ENCODE data around the gene PLPP1. TPM values are rescaled to one million over a fixed set of nuclear protein-coding genes. Genes with fewer than 3 reads are reported as not detected.

Gene PLPP1
- total RNA-seq: 79.5 TPM

- ATAC-seq (peak; percentile 97), DNase-seq (ENCODE audit: low spot score) (peak; percentile 95)
- intact Hi-C loops (cut with DNase I): no loop called here
Measured at GRCh38 chr5:55534436-55535198, at the start of gene PLPP1. Gene PLPP1, minus strand, starts transcription at chr5:55534964. Its CDS starts 335 bp downstream, at chr5:55534629.

- intact Hi-C loops (cut with DNase I): no loop called here
- ATAC-seq (no peak), DNase-seq (ENCODE audit: low spot score) (no peak)
Measured at GRCh38 chr5:55583578-55583977, 48.8 kb upstream of the PLPP1 start.

GRCh38 chr5:55582256-55582655 lies 47.5 kb upstream of the PLPP1 start:
- ATAC-seq (no peak), DNase-seq (ENCODE audit: low spot score) (no peak)
- intact Hi-C loops (cut with DNase I): no loop called here

GRCh38 chr5:55580042-55580441 lies 45.3 kb upstream of the PLPP1 start:
- intact Hi-C loops (cut with DNase I): no loop called here
- ATAC-seq (no peak), DNase-seq (ENCODE audit: low spot score) (no peak)

- intact Hi-C loops (cut with DNase I): no loop called here
- ATAC-seq (no peak), DNase-seq (ENCODE audit: low spot score) (no peak)
Measured at GRCh38 chr5:55578771-55579170, 44.0 kb upstream of the PLPP1 start.

GRCh38 chr5:55577353-55578060 lies 42.7 kb upstream of the PLPP1 start:
- DNase-seq (ENCODE audit: low spot score) (no peak), ATAC-seq (peak; percentile 91)
- intact Hi-C loops (cut with DNase I): no loop called here

- intact Hi-C loops (cut with DNase I): no loop called here
- peak; percentile 31 for ATAC-seq
- DNase-seq (ENCODE audit: low spot score): no peak
Measured at GRCh38 chr5:55576661-55577060, 41.9 kb upstream of the PLPP1 start.

GRCh38 chr5:55575815-55576583 lies 41.2 kb upstream of the PLPP1 start:
- intact Hi-C loops (cut with DNase I): no loop called here
- no peak for DNase-seq (ENCODE audit: low spot score)
- peak; percentile 39 for ATAC-seq

GRCh38 chr5:55572600-55572999 lies 37.8 kb upstream of the PLPP1 start:
- DNase-seq (ENCODE audit: low spot score) (no peak), ATAC-seq (no peak)
- intact Hi-C loops (cut with DNase I): no loop called here

GRCh38 chr5:55572020-55572419 lies 37.3 kb upstream of the PLPP1 start:
- ATAC-seq (no peak), DNase-seq (ENCODE audit: low spot score) (no peak)
- intact Hi-C loops (cut with DNase I): no loop called here

GRCh38 chr5:55570570-55570969 lies 35.8 kb upstream of the PLPP1 start:
- ATAC-seq (no peak), DNase-seq (ENCODE audit: low spot score) (no peak)
- intact Hi-C loops (cut with DNase I): no loop called here

GRCh38 chr5:55570026-55570425 lies 35.3 kb upstream of the PLPP1 start:
- peak; percentile 47 for ATAC-seq
- DNase-seq (ENCODE audit: low spot score): no peak
- intact Hi-C loops (cut with DNase I): no loop called here

- intact Hi-C loops (cut with DNase I): no loop called here
- ATAC-seq: peak; percentile 77
- no peak for DNase-seq (ENCODE audit: low spot score)
Measured at GRCh38 chr5:55569513-55569865, 34.7 kb upstream of the PLPP1 start.

- ATAC-seq: peak; percentile 87
- intact Hi-C loops (cut with DNase I): no loop called here
Measured at GRCh38 chr5:55568654-55569512, 34.1 kb upstream of the PLPP1 start.

GRCh38 chr5:55564721-55565120 lies 30.0 kb upstream of the PLPP1 start:
- intact Hi-C loops (cut with DNase I): no loop called here
- ATAC-seq: no peak
- no peak for DNase-seq (ENCODE audit: low spot score)

More at GRCh38 chr5:55568654-55569512, 34.1 kb upstream of the PLPP1 start:
- no peak for DNase-seq (ENCODE audit: low spot score)

- DNase-seq (ENCODE audit: low spot score): no peak
- ATAC-seq: no peak
- intact Hi-C loops (cut with DNase I): no loop called here
Measured at GRCh38 chr5:55558484-55558883, 23.7 kb upstream of the PLPP1 start.

- intact Hi-C loops (cut with DNase I): no loop called here
- ATAC-seq: no peak
Measured at GRCh38 chr5:55557123-55557522, 22.4 kb upstream of the PLPP1 start.

GRCh38 chr5:55554585-55555202 lies 19.9 kb upstream of the PLPP1 start:
- intact Hi-C loops (cut with DNase I): no loop called here
- DNase-seq (ENCODE audit: low spot score) (no peak), ATAC-seq (peak; percentile 44)

More at GRCh38 chr5:55557123-55557522, 22.4 kb upstream of the PLPP1 start:
- DNase-seq (ENCODE audit: low spot score): no peak

All from sciatic nerve (tissue), 2 donors.